Upper lobe of left lung (tissue), 6 donors: ENCODE measurements around the gene APOM. TPM values are rescaled to one million over a fixed set of nuclear protein-coding genes. Genes with fewer than 3 reads are reported as not detected.

Experiments
- ATAC-seq, 2 donors: fragments of 200-7000 bp; cut with Tn5 transposase; one replicate each; pipeline ENCODE4 v1.9.1; 2022; ENCODE audit warnings: mild to moderate bottlenecking in 2 of 2, moderate library complexity in 2 of 2; ENCODE audit not compliant: low FRiP score in 2 of 2
- DNase-seq, 2 donors: peaks; one replicate each; pipeline ENCODE4 v3.0.0-alpha.2; 2019 to 2020
- H3K27ac ChIP-seq, 4 donors: fragments of 200-600 bp; sonication (generic); one replicate each; pipeline ENCODE4 v1.5.1; 2016 to 2019
- H3K27me3 ChIP-seq, 4 donors: fragments of 200-600 bp; sonication (generic); one replicate each; pipeline ENCODE4 v1.5.1; 2017 to 2019
- H3K36me3 ChIP-seq, 4 donors: fragments of 200-600 bp; sonication (generic); one replicate each; pipeline ENCODE4 v1.5.1; 2016 to 2019
- H3K4me1 ChIP-seq, 4 donors: fragments of 200-600 bp; sonication (generic); one replicate each; pipeline ENCODE4 v1.5.1; 2018 to 2019
- H3K4me3 ChIP-seq, 4 donors: fragments of 200-600 bp; sonication (generic); one replicate each; pipeline ENCODE4 v1.5.1; 2017 to 2019; ENCODE audit warnings: mild to moderate bottlenecking in 2 of 4, moderate library complexity in 1 of 4
- H3K9me3 ChIP-seq, 4 donors: fragments of 200-600 bp; sonication (generic); one replicate each; pipeline ENCODE4 v1.5.1; 2018 to 2019
- EP300 ChIP-seq, 4 donors: sonication (generic); formaldehyde crosslinking; IDR thresholded peaks; one replicate each; pipeline ENCODE4 v1.5.1; 2017; ENCODE audit warnings: antibody characterized with exemption in 4 of 4, control low read depth in 2 of 4
- POLR2A ChIP-seq, 4 donors: fragments of 450-650 bp; IDR thresholded peaks; one replicate each; pipeline ENCODE4 v1.5.1; 2016 to 2017; ENCODE audit warnings: antibody characterized with exemption in 4 of 4, mild to moderate bottlenecking in 2 of 4
- POLR2AphosphoS5 ChIP-seq, 2 donors: sonication (generic); formaldehyde crosslinking; IDR thresholded peaks; one replicate each; pipeline ENCODE4 v1.5.1; 2017; ENCODE audit warnings: antibody characterized with exemption in 2 of 2
- WGBS, 2 donors: methylation state at CpG; one replicate each; pipeline ENCODE4 v1.1.5; 2017 to 2018; 5-methylcytosine and 5-hydroxymethylcytosine counted together
- total RNA-seq, 6 donors: library from RNA; depleted of rRNA in 4 of 6; stranded (reverse); fragments of >200 nt in 4 of 6; gene quantifications; one replicate each; pipeline versions ENCODE4 v1.1.0 to v1.2.1, GENCODE V29; 2016 to 2021
- TF ChIP-seq, protein P1 (sequence below), 6 experiments: fragments of 450-650 bp in 4 of 6; fragments of 200-600 bp in 2 of 6; sonication (generic) in 2 of 6; IDR thresholded peaks; one replicate each; pipeline ENCODE4 v1.5.1; 2016 to 2019; ENCODE audit warnings: antibody characterized with exemption in 6 of 6
- donor health status: DM: no; HTN: no; CAD: no; lungs with moderate emphysema.
- donor health status: DM: no; HTN: yes; CAD: no; lungs with severe emphysema.

The APOM gene
- total RNA-seq, 6 donors from 2014 or later = 0.89 to 4.3 (median 2.1) TPM

DNA sequence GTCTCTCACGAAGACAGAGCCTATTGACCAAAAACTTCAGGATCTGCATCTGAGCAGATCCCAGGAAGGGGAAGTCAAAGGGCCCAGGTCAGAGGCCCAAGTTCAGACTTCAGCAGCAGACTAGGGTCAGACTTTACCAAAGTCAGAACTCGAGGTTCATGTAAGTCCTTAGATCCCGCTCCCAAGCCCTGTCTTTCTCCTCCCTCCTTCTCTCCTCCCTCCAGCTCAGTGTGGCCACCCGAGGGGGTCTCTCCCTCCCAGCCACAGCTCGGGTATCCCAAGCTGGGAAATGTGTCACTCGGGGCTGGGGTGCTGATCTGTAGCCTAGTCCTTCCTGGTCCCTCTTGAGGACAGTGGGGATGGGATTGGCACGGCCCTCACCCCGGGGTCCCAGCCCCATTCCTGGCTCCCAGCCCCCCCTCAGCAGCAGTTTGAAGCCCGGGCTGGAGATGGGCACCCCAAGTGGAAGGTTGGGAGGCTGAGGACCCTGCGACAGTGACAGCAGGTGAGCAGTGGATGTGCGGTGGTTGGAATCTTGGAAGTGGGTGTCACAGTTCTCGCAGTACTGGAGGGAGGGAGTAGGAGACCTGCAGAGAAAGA is 6.5 kb downstream of the APOM start:
- Histone ChIP-seq H3K4me1 (peaks cover 55 to 76% (median 61%) of the 10 kb centered on the region in 4 donors), H3K36me3 (peaks cover 0 to 28% (median 17%) of the 10 kb centered on the region in 4 donors)
- WGBS, 2 donors = 91% methylated on average over 12 of the region's 12 CpGs

DNA sequence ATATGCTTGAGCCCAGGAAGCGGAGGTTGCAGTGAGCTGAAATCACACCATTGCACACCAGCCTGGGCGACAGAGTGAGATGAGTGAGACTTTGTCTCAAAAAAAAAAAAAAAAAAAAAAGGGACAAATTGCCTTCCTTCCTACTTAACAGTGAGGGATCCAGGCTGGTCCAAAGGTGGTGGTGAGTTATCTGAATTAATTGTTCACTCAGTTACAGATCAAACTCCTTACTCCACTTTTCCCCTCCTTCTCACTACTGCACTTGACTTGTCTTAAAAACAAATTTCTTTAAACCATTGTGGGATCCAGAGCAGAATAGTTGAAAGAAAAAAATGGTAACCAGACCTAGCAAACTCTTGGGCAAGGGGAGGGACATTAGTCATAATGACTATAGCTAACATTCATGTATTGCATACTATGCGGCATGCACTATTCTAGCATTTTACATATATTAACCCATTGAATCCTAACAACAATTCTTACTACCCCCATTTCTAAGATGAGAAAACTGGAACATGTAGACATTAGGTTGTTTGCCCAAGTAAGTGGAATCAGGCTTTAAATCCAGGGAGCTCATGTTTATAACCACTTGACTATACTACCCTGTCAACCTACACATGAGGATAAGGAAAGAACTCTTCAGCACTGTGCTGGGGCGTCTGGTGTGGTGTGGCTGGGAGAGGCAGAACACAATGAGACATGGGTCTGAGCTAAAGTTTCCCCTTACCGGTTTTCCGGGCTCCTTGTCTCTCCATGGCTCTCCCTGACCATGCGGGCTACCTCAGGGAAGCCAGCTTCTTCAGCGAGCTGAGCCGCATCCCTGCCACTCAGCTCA is 7.6 kb downstream of the APOM start:
- DNase-seq = no peak
- Histone ChIP-seq H3K9me3 (no peaks in the 10 kb centered on the region), H3K27ac (peak overlapping the region; percentile 95 to 98 (median 97)), H3K4me3 (peak overlapping the region in 3 of 4 donors; percentile 82 to 96 (median 87)), H3K27me3 (no peaks in the 10 kb centered on the region), H3K36me3 (peaks cover 8 to 34% (median 22%) of the 10 kb centered on the region in 4 donors), H3K4me1 (peaks cover 47 to 71% (median 59%) of the 10 kb centered on the region in 4 donors)
- TF ChIP-seq POLR2AphosphoS5 (IDR thresholded peaks at IDR 0.05) = no peak
- TF ChIP-seq, protein P1, sequence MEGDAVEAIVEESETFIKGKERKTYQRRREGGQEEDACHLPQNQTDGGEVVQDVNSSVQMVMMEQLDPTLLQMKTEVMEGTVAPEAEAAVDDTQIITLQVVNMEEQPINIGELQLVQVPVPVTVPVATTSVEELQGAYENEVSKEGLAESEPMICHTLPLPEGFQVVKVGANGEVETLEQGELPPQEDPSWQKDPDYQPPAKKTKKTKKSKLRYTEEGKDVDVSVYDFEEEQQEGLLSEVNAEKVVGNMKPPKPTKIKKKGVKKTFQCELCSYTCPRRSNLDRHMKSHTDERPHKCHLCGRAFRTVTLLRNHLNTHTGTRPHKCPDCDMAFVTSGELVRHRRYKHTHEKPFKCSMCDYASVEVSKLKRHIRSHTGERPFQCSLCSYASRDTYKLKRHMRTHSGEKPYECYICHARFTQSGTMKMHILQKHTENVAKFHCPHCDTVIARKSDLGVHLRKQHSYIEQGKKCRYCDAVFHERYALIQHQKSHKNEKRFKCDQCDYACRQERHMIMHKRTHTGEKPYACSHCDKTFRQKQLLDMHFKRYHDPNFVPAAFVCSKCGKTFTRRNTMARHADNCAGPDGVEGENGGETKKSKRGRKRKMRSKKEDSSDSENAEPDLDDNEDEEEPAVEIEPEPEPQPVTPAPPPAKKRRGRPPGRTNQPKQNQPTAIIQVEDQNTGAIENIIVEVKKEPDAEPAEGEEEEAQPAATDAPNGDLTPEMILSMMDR (IDR thresholded peaks at IDR 0.05) = no peak
- TF ChIP-seq POLR2A (IDR thresholded peaks at IDR 0.05) = no peak
- TF ChIP-seq EP300 (IDR thresholded peaks at IDR 0.05) = no peak
- WGBS, 2 donors = 63 to 65% methylated on average over 9 of the region's 9 CpGs
- no peak for ATAC-seq

More for the DNA sequence above, 6.5 kb downstream of the APOM start:
- H3K9me3 ChIP-seq = no peaks in the 10 kb centered on the region
- no peaks in the 10 kb centered on the region for H3K27me3 ChIP-seq
- TF ChIP-seq, protein P1 (IDR thresholded peaks at IDR 0.05) = no peak
- TF ChIP-seq POLR2AphosphoS5 (IDR thresholded peaks at IDR 0.05) (no peak), POLR2A (IDR thresholded peaks at IDR 0.05) (no peak), EP300 (IDR thresholded peaks at IDR 0.05) (no peak)
- no peak overlapping the region for H3K4me3 ChIP-seq
- H3K27ac ChIP-seq = peak overlapping the region in 3 of 4 donors; percentile 12 to 97 (median 92)
- DNase-seq (no peak), ATAC-seq (no peak)

DNA sequence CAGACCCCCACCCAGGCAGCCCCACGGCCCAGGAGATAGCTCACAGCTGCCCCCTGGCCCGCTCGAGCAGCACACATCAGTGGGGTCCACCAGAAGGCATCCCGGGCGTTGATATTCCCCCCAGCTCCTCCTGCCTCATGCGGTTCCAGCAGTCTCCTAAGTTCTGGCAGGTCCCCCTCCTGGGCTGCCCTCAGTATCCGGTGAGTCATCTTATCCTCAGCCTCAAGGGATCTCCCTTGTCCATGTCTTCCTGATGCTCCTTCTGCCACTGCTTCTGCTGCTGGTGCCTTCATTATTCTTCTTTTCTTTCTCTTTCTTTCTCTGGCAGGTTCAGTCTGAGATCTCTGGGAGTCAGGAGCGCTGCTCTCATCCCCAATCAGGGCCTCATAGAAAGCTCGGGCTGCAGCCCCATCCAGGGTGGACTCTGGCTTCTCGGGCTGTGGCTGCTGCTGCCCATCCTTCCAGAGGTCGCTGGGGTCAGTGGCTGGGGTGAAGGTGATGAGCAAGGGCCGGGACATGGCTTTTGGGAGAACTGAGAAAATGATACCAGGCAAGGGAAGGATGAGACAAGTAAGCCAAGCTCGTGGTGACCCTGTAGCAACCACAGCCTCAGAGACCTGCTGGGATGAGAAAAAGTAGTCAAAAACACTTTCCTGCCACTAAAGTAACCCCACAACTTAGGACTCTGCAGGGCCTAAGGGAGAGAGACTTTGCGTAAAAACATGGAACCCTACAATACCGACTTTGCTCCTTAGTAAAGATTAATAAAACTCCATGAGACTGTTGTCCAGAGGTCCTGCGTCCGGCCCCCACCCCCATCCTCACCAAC is 8.5 kb downstream of the APOM start:
- TF ChIP-seq POLR2A (IDR thresholded peaks at IDR 0.05) = no peak
- no peak for TF ChIP-seq POLR2AphosphoS5 (IDR thresholded peaks at IDR 0.05)
- TF ChIP-seq, protein P1 (IDR thresholded peaks at IDR 0.05) = no peak
- TF ChIP-seq EP300 (IDR thresholded peaks at IDR 0.05) = no peak
- Histone ChIP-seq H3K27me3 (no peaks in the 10 kb centered on the region), H3K36me3 (peaks cover 12 to 43% (median 29%) of the 10 kb centered on the region in 4 donors), H3K4me3 (peak overlapping the region; percentile 32 to 96 (median 84)), H3K4me1 (peaks cover 38 to 66% (median 51%) of the 10 kb centered on the region in 4 donors), H3K9me3 (no peaks in the 10 kb centered on the region), H3K27ac (peak overlapping the region; percentile 95 to 98 (median 97))
- no peak for ATAC-seq
- peak in 1 of 2 donors; percentile 42 for DNase-seq
- WGBS, 2 donors = 23 to 26% methylated on average over 17 of the region's 17 CpGs

DNA sequence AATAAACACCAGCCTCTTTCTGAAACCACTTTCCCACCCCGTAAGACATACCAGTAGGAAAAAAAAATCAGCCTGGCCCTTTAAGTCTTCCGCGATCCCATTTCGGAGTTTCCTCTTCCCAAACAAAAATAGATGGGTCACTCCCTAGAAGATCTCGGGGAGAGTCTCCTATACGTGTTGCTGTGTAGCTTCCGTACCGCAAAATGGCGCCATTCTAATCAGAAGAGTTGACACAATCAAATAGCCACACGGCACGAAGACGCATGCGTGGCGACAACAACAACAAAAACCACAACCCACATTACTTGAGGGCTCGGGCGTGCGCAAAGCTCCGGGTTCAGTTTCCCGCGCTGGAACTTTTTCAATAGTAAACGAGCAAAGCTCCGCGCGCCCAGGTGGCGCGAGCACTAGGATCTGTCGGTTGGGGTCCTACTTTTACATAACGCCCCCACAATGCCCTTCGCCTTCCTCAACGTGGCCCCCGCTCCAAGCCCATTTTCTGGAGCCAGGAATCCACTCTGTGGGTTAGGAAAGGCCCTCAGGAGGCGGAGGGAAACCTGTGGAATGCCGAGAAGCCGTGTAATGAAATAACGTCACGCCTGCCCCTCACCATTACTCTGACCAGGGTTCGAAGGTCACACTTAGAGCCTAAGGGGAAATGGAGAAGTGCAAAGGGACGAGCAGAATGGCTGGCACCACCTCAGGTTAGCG is 9.3 kb downstream of the APOM start, which contains the start of gene GPANK1:
GPANK1 (minus strand) TSS at position 208 of the 711 bp plus-strand sequence. CDS start 519 bp downstream, outside the sequence.
- peak within 1 kb of the TSS; percentile 71 to 96 (median 84) for H3K4me3 ChIP-seq
- peaks cover 31 to 66% (median 45%) of the 10 kb centered on the region in 4 donors for H3K4me1 ChIP-seq
- DNase-seq = peak; percentile 88 to 93
- 0 to 1% methylated on average over 31 to 39 of the region's 39 CpGs for WGBS, 2 donors
- H3K36me3 ChIP-seq = peaks cover 20 to 50% (median 36%) of the 10 kb centered on the region in 4 donors
- ATAC-seq = peak; percentile 86
- no peaks in the 10 kb centered on the region for H3K9me3 ChIP-seq
- TF ChIP-seq, protein P1 (IDR thresholded peaks at IDR 0.05) = no peak
- TF ChIP-seq POLR2AphosphoS5 (IDR thresholded peaks at IDR 0.05) = peak; percentile 75 to 85
- peak in 1 of 4 donors; percentile 50 for TF ChIP-seq EP300 (IDR thresholded peaks at IDR 0.05)
- peak in 3 of 4 donors; percentile 49 to 66 (median 58) for TF ChIP-seq POLR2A (IDR thresholded peaks at IDR 0.05)
- H3K27me3 ChIP-seq = no peaks in the 10 kb centered on the region
- peak within 1 kb of the TSS; percentile 95 to 98 (median 97) for H3K27ac ChIP-seq
